Measurements from ENCODE around the gene PRKAR2B. TPM values are rescaled to one million over a fixed set of nuclear protein-coding genes. Genes with fewer than 3 reads are reported as not detected.
A peak's percentile ranks its signal among the peaks of the same experiment; 100 is the strongest.

PRKAR2B gene
- total RNA-seq, 1 donor from 2014 or later = 14.6 TPM

GRCh38 chr7:107145067-107145838 is 100.7 kb downstream of the PRKAR2B start:
- H3K9me3 Mint-ChIP-seq (ENCODE audit: unreplicated experiment) = no peaks in the 10 kb centered on the region
- TF ChIP-seq, protein P1, sequence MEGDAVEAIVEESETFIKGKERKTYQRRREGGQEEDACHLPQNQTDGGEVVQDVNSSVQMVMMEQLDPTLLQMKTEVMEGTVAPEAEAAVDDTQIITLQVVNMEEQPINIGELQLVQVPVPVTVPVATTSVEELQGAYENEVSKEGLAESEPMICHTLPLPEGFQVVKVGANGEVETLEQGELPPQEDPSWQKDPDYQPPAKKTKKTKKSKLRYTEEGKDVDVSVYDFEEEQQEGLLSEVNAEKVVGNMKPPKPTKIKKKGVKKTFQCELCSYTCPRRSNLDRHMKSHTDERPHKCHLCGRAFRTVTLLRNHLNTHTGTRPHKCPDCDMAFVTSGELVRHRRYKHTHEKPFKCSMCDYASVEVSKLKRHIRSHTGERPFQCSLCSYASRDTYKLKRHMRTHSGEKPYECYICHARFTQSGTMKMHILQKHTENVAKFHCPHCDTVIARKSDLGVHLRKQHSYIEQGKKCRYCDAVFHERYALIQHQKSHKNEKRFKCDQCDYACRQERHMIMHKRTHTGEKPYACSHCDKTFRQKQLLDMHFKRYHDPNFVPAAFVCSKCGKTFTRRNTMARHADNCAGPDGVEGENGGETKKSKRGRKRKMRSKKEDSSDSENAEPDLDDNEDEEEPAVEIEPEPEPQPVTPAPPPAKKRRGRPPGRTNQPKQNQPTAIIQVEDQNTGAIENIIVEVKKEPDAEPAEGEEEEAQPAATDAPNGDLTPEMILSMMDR (IDR thresholded peaks at IDR 0.05; ENCODE audit: partially characterized antibody, unreplicated experiment) = no peak
- no peak overlapping the region for H3K27ac Mint-ChIP-seq (ENCODE audit: unreplicated experiment)
- no peaks in the 10 kb centered on the region for H3K4me1 Mint-ChIP-seq (ENCODE audit: low read depth, unreplicated experiment)
- DNase-seq = no peak
- H3K27me3 Mint-ChIP-seq (ENCODE audit: unreplicated experiment) = no peaks in the 10 kb centered on the region
- H3K4me3 Mint-ChIP-seq (ENCODE audit: unreplicated experiment) = no peak overlapping the region
- H3K36me3 Mint-ChIP-seq (ENCODE audit: unreplicated experiment) = no peaks in the 10 kb centered on the region

DNA sequence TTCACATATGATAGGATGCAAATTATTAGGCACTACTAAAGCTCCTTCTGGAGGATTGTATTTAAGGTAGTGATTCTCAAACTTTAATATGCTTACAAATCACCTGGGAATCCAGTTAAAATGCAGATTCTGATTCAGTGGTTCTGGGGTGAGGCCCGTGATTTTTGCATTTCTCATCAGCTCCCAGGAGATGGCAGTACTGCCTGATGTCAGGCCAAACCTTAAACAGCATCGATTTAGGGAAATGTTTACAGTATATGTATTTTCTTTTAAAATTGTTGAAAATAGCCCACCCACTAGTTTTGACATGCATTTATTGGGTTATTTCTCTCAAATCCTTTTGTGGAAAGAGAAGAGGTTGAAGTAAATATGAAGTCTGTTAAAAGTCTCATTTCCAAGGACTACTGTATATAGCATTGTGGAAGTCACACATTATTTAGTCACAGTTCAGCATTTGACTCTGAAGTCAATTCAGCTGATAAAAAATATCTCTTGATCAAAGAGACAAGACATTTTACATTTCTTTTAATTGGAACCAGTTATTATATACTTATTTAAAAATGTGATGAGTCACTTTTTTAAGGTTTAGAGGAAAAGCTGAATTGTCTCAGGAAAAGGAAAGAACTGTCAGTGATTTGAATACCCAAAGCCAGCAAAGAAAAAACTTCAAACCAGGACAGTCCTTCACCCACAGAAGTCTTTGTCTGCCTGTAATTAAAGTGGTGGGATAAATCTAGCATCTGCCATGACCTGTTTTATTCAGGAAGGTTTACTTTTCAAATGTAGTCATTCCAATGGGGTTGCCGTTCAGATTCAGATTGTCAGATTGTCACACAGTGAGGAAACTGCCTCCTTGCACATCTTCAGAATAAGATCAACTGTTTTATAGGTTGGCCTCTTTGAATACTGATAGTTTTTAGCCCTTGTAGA is 103.2 kb downstream of the PRKAR2B start:
- H3K36me3 Mint-ChIP-seq (ENCODE audit: unreplicated experiment) = no peaks in the 10 kb centered on the region
- no peaks in the 10 kb centered on the region for H3K4me1 Mint-ChIP-seq (ENCODE audit: low read depth, unreplicated experiment)
- no peak overlapping the region for H3K27ac Mint-ChIP-seq (ENCODE audit: unreplicated experiment)
- TF ChIP-seq, protein P1 (IDR thresholded peaks at IDR 0.05; ENCODE audit: partially characterized antibody, unreplicated experiment) = peak; percentile 47
- no peaks in the 10 kb centered on the region for H3K9me3 Mint-ChIP-seq (ENCODE audit: unreplicated experiment)
- DNase-seq = peak; percentile 25
- no peaks in the 10 kb centered on the region for H3K27me3 Mint-ChIP-seq (ENCODE audit: unreplicated experiment)
- H3K4me3 Mint-ChIP-seq (ENCODE audit: unreplicated experiment) = no peak overlapping the region

DNA sequence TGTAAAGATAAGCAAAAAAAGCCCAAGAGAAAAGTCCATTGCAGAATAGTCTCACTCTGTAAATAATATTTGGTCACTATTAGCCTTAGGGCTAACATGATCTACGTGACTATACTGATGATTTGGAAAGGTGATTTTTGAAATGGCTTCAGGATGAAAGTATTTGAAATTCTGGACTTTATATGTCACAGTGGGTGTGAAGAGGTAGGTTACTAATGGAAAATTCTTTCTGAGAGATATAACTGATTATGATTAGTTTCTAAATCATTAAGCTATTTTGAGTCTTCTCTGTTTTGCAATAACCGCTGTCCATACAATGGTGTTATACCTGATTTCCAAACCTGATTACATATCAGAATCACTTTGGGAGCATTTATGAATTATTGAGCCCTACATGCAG is 104.2 kb downstream of the PRKAR2B start:
- TF ChIP-seq, protein P1 (IDR thresholded peaks at IDR 0.05; ENCODE audit: partially characterized antibody, unreplicated experiment) = no peak
- no peak overlapping the region for H3K27ac Mint-ChIP-seq (ENCODE audit: unreplicated experiment)
- no peak overlapping the region for H3K4me3 Mint-ChIP-seq (ENCODE audit: unreplicated experiment)
- no peaks in the 10 kb centered on the region for H3K4me1 Mint-ChIP-seq (ENCODE audit: low read depth, unreplicated experiment)
- H3K36me3 Mint-ChIP-seq (ENCODE audit: unreplicated experiment) = no peaks in the 10 kb centered on the region
- no peak for DNase-seq
- H3K9me3 Mint-ChIP-seq (ENCODE audit: unreplicated experiment) = no peaks in the 10 kb centered on the region
- H3K27me3 Mint-ChIP-seq (ENCODE audit: unreplicated experiment) = no peaks in the 10 kb centered on the region

DNA sequence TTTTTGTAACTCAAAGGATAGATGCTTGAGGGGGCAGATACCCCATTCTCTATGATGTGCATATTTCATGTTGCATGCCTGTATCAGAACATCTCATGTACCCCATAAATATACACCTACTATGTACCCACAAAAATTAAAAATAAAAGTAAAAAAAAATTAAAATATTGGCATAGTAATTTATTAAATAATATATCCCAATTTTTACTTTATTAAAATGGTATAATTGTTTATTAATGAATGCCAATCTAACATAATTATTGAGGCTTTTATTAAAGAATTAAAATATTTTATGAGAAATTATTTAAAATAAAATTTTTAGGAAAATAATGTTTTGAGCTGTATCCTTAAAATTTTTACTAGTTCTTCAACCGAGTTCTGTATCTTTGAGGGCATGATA is 105.4 kb downstream of the PRKAR2B start:
- no peaks in the 10 kb centered on the region for H3K27me3 Mint-ChIP-seq (ENCODE audit: unreplicated experiment)
- no peaks in the 10 kb centered on the region for H3K4me1 Mint-ChIP-seq (ENCODE audit: low read depth, unreplicated experiment)
- H3K4me3 Mint-ChIP-seq (ENCODE audit: unreplicated experiment) = no peak overlapping the region
- no peaks in the 10 kb centered on the region for H3K9me3 Mint-ChIP-seq (ENCODE audit: unreplicated experiment)
- DNase-seq = no peak
- TF ChIP-seq, protein P1 (IDR thresholded peaks at IDR 0.05; ENCODE audit: partially characterized antibody, unreplicated experiment) = no peak
- no peak overlapping the region for H3K27ac Mint-ChIP-seq (ENCODE audit: unreplicated experiment)
- H3K36me3 Mint-ChIP-seq (ENCODE audit: unreplicated experiment) = no peaks in the 10 kb centered on the region
